ENCODE results near the gene SLC8A2.

SLC8A2 gene

GRCh38 chr19:47450478-47450877 is 21.2 kb downstream of the SLC8A2 start:
- TF ChIP-seq CTCF (IDR thresholded peaks at IDR 0.05; ENCODE audit: low read depth, low read length, missing control alignments), result no peak
- no peak for DNase-seq (ENCODE audit: low read depth)
- in situ Hi-C loops (cut with HindIII; ENCODE audit: low sequenced_read_pairs), result no loop called here
- H3K4me3 ChIP-seq (ENCODE audit: low read depth, low read length), result no peak overlapping the region

- no peak overlapping the region for H3K4me3 ChIP-seq (ENCODE audit: low read depth, low read length)
- in situ Hi-C loops (cut with HindIII; ENCODE audit: low sequenced_read_pairs), result loop anchor here (10.0 kb wide), 1 partner anchor 226 kb away; no protein-coding TSS in a partner anchor
- TF ChIP-seq CTCF (IDR thresholded peaks at IDR 0.05; ENCODE audit: low read depth, low read length, missing control alignments), result no peak
- DNase-seq (ENCODE audit: low read depth), result no peak
Observed at GRCh38 chr19:47448360-47448727, 23.3 kb downstream of the SLC8A2 start.

GRCh38 chr19:47447470-47448359 is 24.0 kb downstream of the SLC8A2 start:
- no peak for DNase-seq (ENCODE audit: low read depth)
- H3K4me3 ChIP-seq (ENCODE audit: low read depth, low read length), result no peak overlapping the region
- in situ Hi-C loops (cut with HindIII; ENCODE audit: low sequenced_read_pairs), result loop anchor here (10.0 kb wide), 1 partner anchor 227 kb away; no protein-coding TSS in a partner anchor
- TF ChIP-seq CTCF (IDR thresholded peaks at IDR 0.05; ENCODE audit: low read depth, low read length, missing control alignments), result no peak

- no peak for TF ChIP-seq CTCF (IDR thresholded peaks at IDR 0.05; ENCODE audit: low read depth, low read length, missing control alignments)
- no peak overlapping the region for H3K4me3 ChIP-seq (ENCODE audit: low read depth, low read length)
- in situ Hi-C loops (cut with HindIII; ENCODE audit: low sequenced_read_pairs), result loop anchor here (10.0 kb wide), 1 partner anchor 228 kb away; no protein-coding TSS in a partner anchor
- no peak for DNase-seq (ENCODE audit: low read depth)
Observed at GRCh38 chr19:47446534-47447469, 24.9 kb downstream of the SLC8A2 start.

- no peak for DNase-seq (ENCODE audit: low read depth)
- in situ Hi-C loops (cut with HindIII; ENCODE audit: low sequenced_read_pairs), result loop anchor here (10.0 kb wide), 1 partner anchor 229 kb away; no protein-coding TSS in a partner anchor
- no peak for TF ChIP-seq CTCF (IDR thresholded peaks at IDR 0.05; ENCODE audit: low read depth, low read length, missing control alignments)
- H3K4me3 ChIP-seq (ENCODE audit: low read depth, low read length), result no peak overlapping the region
Observed at GRCh38 chr19:47445937-47446402, 25.7 kb downstream of the SLC8A2 start.

- in situ Hi-C loops (cut with HindIII; ENCODE audit: low sequenced_read_pairs), result loop anchor here (10.0 kb wide), 1 partner anchor 229 kb away; no protein-coding TSS in a partner anchor
- H3K4me3 ChIP-seq (ENCODE audit: low read depth, low read length), result no peak overlapping the region
- TF ChIP-seq CTCF (IDR thresholded peaks at IDR 0.05; ENCODE audit: low read depth, low read length, missing control alignments), result no peak
- DNase-seq (ENCODE audit: low read depth), result no peak
Observed at GRCh38 chr19:47445527-47445926, 26.2 kb downstream of the SLC8A2 start.
